Activated CD8-positive, alpha-beta memory T cell treated with anti-CD3 and anti-CD28 coated beads, Interleukin-2, amount 50 U/mL, for 4 hours (primary cell): Measurements from ENCODE around the gene ANKRD36B.
"Not testable (repeated sequence)": the region's sequence is repeated elsewhere in the genome, so short reads cannot be mapped to it uniquely, and the experiment has no call there.

ENCODE experiments used
- DNase-seq: peaks from one replicate; pipeline ENCODE4 v3.0.0-alpha.2; 2020

Gene ANKRD36B

GRCh38 chr2:97589598-97590510, at the start of gene ANKRD36B:
ANKRD36B (minus strand) TSS chr2:97589877; CDS start chr2:97589685, 192 bp downstream.
- DNase-seq, result peak; percentile 48

- not testable (repeated sequence) for DNase-seq
These were observed 36.4 kb upstream of the ANKRD36B start for GRCh38 chr2:97626049-97626430.

GRCh38 chr2:97625354-97626048, 35.8 kb upstream of the ANKRD36B start:
- not testable (repeated sequence) for DNase-seq

- DNase-seq, result not testable (repeated sequence)
These were observed 33.3 kb upstream of the ANKRD36B start for GRCh38 chr2:97622976-97623375.

GRCh38 chr2:97620492-97620891, 30.8 kb upstream of the ANKRD36B start:
- not testable (repeated sequence) for DNase-seq

- DNase-seq, result not testable (repeated sequence)
These were observed 29.5 kb upstream of the ANKRD36B start for GRCh38 chr2:97618939-97619827.

GRCh38 chr2:97617911-97618310, 28.2 kb upstream of the ANKRD36B start:
- DNase-seq, result no peak

GRCh38 chr2:97615746-97616145, 26.1 kb upstream of the ANKRD36B start:
- not testable (repeated sequence) for DNase-seq

- DNase-seq, result not testable (repeated sequence)
These were observed 22.2 kb upstream of the ANKRD36B start for GRCh38 chr2:97611895-97612294.

GRCh38 chr2:97608745-97609144, 19.1 kb upstream of the ANKRD36B start:
- DNase-seq, result not testable (repeated sequence)

- DNase-seq, result not testable (repeated sequence)
These were observed 16.1 kb upstream of the ANKRD36B start for GRCh38 chr2:97605524-97606339.

- DNase-seq, result not testable (repeated sequence)
These were observed 15.4 kb upstream of the ANKRD36B start for GRCh38 chr2:97605109-97605508.

GRCh38 chr2:97601537-97601936, 11.9 kb upstream of the ANKRD36B start:
- not testable (repeated sequence) for DNase-seq

- not testable (repeated sequence) for DNase-seq
These were observed 6.5 kb upstream of the ANKRD36B start for GRCh38 chr2:97596180-97596579.

- DNase-seq, result not testable (repeated sequence)
These were observed 3.8 kb upstream of the ANKRD36B start for GRCh38 chr2:97593520-97593919.

- peak; percentile 68 for DNase-seq
These were observed 1.1 kb upstream of the ANKRD36B start for GRCh38 chr2:97590515-97591394.

GRCh38 chr2:97589257-97589597, 450 bp downstream of the ANKRD36B start:
- DNase-seq, result not testable (repeated sequence)

- not testable (repeated sequence) for DNase-seq
These were observed 24.0 kb downstream of the ANKRD36B start for GRCh38 chr2:97565674-97566073.

- DNase-seq, result not testable (repeated sequence)
These were observed 37.3 kb downstream of the ANKRD36B start for GRCh38 chr2:97552406-97552805.

- DNase-seq, result not testable (repeated sequence)
These were observed 39.2 kb downstream of the ANKRD36B start for GRCh38 chr2:97550498-97550897.

GRCh38 chr2:97549058-97549457, 40.6 kb downstream of the ANKRD36B start:
- DNase-seq, result not testable (repeated sequence)
